Hematopoietic multipotent progenitor cell treated with erythropoietin and hydrocortisone succinate and interleukin-3 and kit ligand, for 8 days (in vitro differentiated cells): Measurements from ENCODE around the gene EYS.

Experiments used
- DNase-seq: peaks from one replicate; pipeline ENCODE4 v3.0.0-alpha.2; 2015

The EYS gene

DNA sequence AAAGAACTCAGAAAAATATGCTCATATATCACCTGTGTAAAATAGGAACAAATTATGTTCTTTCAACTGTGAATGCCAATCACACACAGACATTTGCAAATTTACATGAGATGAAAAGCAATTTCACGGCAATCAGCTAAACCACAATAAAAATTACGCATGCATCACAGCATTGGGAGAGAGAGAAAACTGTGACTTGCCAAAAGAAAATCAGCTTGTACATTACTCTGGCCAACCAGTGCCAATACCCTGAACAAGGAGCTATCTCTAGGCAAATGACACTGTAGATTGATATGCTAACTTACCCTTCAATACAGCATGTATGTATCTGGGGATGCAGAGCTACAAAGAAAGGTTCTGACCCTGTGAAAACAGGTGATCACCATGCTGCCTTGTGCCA is 515.6 kb downstream of the EYS start:
- DNase-seq: no peak

DNA sequence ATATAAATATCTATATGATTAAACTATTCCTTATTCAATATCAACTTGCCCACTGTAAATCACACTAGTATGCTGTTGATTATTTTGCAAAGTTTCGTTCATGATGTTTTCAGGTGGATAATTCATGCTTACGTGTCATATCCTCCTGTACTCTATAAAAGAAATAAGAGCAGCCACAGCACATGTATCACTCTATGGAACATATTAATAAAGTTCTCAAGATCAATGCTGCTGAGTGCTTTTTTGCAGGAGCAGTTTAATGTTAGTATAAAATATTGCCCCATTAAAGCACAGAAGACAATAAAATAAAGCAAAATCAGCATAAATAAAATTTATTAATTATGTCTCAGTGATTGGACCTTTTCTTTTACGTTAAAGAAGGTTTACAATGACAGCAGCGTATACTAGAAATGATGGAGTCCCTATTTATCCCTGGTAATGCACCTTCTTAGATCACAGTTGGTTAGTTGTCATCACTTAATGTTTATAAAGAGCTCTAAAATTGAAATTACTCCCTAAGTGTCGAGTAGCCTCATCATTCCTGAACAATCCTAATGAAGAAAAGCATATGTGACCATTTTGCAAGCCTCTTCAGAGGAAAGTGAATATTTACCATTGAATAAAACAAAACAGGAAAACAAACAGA is 517.7 kb downstream of the EYS start:
- DNase-seq: no peak

DNA sequence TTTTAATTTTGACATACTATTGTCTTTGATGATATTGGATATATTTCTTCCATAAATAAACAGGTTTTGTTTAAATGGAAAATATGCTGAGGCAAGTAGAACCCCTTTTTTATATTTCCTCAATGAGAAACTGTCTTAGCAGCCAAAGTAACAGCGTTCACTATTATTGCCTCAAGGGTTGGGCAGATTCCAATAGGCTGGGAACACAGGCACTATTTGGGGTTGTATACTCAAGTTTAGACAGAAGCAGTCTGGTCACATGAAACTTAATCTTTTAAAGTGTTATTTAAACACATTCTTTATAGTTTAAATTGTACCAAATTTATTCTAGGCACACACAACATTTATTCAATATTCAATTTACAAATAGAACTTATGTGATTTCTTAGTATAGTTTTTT is 520.2 kb downstream of the EYS start:
- DNase-seq: no peak

DNA sequence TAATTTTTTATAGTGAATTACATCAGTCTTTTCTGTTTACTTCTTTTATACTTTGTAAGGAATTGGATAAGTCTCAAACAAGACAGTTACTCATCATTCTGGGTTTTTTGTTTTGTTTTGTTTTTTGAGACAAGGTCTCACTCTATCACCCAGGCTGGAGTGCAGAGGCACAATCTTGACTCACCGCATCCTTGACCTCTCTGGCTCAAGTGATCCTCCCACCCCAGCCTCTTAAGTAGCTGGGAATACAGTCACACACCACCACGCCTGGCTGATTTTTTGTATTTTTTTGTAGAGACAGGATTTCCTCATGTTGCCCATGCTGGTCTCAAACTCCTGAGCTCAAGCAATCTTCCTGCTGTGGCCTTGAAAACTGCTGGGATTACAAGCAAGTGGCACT is 524.3 kb downstream of the EYS start:
- DNase-seq: no peak

DNA sequence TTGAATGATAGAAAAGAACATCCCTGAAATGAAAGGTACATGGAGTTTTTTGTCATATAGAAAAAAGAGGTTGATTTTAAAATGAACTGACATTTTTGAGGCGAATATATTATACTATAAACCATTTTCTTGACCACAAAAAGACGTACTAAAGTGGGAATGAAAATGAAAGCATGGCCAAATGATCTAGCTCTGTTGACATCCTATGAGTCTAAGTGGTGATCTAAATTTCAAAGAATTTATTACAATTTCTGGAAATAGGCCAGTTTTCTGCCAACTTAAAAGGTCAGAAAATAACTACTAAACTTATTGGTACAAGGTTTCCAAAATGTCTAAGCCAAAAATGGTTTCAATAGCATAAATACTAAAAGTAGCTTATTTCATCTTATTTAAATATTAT is 536.8 kb downstream of the EYS start:
- DNase-seq: no peak

DNA sequence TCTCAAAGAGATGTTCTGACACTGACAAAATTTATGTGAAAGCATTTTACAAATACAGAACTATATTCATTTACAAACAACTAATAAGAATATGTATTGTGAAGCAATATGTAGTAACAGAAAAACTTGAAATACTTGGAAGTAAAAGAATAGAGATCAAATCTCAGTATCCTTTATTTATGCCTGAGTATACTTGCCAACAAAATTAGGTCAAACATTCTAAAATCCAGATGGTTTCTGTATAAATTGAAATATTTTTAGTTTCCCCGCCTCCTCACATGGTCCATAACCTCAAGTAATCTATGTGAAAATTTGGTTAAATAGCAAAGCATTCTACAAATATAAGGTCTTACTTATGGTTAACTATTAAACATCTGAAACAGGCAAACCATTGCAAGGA is 545.4 kb downstream of the EYS start:
- DNase-seq: no peak

DNA sequence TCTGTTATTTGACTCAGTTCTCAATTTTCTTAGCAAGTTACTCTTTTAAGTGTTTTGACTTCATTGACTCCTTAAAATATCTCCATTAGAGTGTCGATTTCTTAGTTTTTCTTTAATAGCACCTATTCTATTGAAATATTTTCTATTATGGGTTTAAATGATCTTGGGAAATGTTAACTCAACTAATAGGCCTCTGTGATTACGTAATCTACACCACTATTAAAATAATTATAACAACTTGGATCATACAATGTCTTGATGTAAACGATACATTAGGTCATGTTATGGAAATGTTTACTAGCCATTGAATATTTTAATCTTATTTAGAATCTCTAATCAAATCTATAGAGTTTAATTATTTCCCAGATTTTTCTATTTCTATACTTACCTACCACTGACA is 550.0 kb downstream of the EYS start:
- DNase-seq: no peak

DNA sequence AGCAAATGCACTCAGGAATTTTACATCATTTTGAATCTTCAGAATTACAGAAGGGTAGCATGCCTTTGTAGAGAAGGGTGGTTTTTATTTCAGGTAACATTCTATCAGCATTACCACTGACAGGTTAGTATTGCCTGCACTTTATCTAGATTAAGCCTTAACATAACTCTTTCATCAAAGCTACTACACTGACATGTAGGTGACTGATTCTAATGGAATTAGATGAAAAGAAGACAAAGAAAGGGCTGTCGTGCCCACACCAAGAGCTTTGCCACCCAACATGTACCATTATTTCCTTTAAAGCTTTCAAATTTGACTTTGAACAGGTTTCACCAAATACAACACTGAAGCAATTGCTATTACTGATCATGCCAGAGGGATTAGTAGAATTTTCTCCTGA is 551.9 kb downstream of the EYS start:
- DNase-seq: no peak

DNA sequence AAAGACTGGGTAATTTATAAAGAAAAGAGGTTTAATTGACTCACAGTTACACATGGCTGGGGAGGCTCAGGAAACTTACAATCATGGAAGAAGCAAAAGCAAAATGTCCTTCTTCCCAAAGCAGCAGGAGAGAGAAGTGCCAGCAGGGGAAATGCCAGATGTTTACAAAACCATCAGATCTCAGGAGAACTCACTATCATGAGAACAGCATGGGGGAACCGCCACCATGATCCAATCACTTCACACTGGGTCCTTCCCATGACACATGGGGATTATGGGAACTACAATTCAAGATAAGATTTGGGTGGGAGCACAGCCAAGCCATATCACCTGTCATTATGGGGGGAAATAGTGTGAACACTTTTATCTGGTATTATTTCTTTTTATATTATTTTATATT is 557.2 kb downstream of the EYS start:
- DNase-seq: no peak

DNA sequence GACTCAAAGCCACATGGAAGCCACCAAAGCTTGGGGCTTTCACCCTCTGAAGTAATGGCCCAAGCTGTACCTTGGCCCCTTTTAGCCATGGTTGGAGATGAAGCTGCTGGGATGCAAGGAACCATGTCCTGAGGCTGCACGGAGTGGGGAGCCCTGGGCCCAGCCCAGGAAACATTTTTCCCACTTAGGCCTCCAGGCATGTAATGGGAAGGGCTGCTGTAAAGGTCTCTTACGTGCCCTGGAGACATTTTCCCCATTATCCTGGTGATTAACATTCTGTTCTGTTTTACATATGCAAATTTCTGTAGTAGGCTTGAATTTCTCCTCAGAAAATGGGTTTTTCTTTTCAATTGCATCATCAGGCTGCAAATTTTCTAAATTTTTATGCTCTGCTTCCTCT is 558.2 kb downstream of the EYS start:
- DNase-seq: no peak

DNA sequence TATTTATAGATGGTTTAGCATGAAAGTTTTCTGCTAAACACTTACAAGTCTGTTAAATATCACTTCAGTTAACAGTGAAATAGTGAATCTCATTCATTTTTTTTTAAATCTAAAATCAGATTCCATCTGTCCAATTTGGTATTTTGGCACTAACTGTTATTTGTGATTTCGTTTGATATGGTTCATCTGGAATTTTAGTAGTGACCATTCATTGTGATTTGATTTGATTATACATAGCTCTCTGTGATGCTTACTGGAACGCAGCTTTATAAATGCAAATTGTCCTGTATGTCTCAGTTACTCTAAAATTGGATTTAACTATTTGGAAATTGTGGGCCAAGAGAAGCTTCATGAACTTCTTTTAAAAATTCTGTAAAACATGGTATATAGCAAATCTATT is 571.5 kb downstream of the EYS start:
- no peak for DNase-seq

DNA sequence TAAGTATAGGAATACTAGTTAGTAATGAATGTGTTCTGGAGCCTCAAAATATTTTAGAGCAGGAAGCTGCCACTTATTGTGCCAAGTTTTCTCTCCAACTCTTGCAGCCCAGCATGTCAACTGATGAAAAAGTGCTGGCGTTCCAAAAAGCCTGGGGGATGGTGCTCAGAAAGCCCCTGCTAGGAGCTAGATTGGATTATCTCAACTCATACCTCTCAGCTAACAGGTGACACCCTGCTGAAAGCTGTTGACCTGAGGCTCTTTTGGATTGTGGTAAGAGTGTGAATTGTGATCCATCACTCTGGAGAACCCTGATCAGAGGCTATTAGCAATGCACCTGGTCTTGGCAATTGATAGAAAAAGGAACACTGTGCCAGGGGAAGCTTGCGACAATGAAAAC is 580.4 kb downstream of the EYS start:
- no peak for DNase-seq

DNA sequence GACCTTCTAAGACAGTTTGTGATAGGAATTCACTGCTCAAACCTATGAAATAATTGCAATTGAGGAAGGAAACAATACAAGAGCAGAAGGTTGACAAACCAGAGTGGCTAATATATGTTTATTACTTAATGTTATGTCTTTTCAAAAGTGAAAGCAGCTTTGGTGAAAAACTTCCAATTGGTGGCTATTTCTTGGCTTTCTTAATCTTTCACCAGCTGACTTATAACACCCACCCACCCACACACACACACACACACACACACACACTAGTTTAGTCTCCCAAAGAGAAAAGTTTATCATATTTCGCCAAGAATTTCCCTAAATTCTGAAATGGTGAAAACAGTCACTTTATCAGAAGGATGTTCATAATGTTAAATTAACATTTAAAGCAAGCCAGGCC is 583.5 kb downstream of the EYS start:
- DNase-seq: no peak

DNA sequence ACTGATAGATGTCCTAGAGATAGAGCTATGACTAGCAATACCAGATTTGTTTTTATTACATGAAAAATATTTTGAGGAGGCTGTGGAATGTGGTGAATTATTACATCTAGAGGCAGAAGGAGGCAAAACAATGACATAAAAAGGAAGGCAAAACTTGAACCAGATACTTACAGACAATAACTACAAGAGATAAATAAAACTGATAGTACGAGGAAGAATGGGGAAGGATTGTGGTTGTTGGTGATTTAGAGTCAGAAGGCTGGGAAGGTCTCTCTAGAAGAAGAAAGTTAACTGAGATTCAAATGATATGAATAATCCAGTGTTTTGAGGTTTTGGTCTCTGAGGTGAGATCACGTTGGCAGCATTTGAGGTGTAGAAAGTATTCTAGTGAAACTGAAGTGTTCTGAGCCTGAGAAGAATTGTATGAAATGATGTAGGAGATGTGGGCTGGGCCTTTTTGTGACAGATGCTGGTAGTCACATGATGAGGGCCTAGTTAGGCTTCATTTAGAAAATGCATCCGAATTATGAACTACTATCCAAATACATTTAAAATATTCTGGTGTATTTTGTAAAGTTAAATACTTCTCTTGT is 589.1 kb downstream of the EYS start:
- DNase-seq: no peak

DNA sequence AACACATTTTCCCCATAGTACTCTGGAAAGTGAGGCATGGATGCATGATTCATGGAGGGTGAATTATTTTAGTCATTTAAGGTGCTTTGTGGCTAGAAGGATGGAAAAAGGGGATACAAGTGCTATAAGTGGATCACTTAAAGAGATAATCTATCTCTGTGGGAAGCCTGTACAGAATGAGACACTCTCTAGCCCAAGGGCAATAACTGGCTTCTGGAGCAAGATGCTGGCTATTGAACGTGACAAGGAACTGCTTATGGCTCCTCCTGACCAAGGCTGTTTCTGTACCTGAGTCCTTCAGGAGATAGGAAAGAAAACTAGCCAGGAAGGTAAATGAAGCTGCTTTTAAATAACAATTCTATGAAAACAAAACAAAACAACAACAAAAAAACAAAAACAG is 590.7 kb downstream of the EYS start:
- DNase-seq: no peak

DNA sequence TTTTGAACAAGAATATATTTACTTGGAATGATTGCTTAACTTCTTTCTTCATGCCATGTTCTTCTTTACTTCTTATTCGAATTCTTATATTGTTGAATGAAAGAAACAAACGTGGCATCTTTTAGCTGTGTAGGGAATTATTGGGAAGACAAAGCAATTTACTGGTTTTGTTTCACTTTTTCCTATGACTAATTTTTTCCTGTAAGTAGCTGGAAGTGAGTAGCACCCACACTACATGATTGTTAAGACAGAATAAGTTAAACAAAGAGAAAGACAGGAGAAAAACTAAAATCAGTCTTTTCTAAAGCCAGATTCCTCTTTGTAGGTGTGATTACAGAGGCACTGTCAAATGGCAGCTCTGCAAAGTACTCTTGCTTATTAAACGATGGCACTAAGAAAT is 593.4 kb downstream of the EYS start:
- no peak for DNase-seq

DNA sequence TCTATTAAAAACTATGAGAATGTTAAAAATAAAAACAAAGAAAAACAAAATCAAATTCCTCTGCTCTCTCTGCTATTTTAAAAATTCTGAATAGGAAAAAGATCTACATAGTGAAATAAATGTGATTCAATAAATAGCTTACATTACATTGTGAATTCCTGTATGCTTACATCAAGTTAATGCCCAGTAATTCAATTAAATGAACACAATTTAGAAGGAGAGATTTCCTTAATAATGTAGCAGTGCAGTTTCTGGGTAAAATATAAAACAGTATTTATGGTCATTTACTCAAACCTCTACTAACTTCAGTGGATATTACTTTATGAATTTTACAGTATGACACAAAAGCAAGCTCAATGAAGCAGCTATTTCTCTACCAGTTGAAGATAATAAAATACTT is 594.6 kb downstream of the EYS start:
- no peak for DNase-seq

DNA sequence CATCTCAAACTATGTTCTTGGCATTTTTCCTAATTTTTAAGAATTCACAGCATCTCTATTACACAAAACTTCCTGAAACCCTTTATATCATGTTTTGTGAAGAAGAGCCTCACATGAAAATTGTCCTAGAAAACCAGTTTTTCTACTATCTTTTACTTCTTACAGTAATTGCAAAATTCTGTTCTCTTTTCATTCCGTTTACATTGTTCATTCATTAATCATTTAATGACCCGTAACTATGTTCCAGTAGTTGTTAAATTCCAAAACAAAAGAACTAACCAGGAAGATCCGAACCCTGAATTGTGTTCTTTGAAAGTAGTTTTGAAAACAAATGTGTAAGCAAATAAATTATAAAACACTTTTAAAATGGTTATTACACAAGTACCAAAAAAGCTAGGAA is 597.0 kb downstream of the EYS start:
- DNase-seq: no peak

DNA sequence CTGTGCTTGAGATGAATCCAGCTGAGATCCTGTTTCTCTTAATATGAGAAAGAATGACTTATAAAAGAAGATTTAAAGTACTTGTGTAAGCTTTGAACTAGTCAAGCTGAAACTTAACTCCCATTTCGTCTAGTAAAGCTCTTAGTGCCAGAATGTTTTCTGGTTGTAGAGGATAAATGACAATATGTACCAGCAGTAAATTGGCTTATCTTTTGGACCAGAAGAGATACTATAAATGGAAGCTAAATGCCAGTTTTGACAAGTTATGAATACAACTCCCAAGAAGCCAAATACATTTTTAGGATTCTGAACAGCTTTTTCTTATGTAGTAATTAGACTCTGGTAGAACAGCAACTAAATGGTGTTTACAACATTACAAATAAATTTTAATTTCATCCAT is 608.7 kb downstream of the EYS start:
- DNase-seq: no peak

DNA sequence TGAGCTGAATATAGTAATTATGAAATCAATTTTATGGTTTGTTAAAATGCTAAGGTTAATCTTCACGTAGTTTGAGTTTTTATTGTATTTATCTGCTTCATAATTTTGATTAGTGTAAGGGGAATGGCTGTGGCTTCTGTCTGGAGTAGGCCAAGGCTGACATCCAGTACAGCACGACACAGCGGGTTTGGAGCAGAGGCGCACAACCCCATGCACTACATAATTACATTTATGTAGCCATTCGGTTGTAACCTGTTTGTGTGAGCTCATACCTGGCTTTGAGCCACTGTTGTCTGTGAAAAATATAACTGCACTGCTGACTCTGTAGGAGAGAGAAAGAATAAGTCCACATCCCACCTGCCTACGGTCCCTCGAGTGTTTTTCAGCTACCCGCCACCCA is 615.5 kb downstream of the EYS start:
- no peak for DNase-seq

DNA sequence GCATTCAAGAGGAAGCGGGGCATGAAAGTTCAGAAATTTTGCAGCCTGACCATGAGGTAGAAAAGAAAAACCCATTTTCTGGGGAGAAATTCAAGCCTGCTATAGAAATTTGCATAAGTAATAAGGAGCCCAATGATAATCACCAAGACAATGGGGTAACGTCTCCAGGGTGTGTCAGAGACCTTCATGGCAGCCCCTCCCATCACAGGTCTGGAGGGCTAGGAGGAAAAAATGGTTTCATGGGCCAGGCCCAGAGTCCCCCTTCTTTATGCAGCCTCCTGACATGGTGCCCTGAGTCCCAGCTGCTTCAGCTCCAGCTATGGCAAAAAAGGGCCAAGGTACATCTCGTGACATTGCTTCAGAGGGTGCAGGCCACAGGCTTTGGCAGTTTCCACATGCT is 618.5 kb downstream of the EYS start:
- no peak for DNase-seq

DNA sequence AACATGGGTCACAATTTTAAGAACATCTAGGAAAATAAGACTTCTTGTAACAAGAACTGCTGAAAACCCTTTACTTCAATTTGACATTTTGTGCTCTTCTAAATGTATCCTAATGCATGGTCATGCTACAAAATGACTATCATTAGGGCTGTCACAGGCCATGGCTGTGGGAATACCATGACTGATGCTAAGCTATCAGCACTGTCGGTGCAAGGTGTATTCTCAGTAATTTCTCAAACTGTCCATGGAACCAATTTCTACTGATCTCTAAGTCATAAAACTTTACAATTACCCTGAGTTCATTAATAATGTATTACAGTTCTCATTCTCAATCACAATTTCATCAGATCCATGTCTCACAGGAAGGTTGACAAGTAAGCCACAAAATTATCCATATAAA is 625.3 kb downstream of the EYS start:
- no peak for DNase-seq

DNA sequence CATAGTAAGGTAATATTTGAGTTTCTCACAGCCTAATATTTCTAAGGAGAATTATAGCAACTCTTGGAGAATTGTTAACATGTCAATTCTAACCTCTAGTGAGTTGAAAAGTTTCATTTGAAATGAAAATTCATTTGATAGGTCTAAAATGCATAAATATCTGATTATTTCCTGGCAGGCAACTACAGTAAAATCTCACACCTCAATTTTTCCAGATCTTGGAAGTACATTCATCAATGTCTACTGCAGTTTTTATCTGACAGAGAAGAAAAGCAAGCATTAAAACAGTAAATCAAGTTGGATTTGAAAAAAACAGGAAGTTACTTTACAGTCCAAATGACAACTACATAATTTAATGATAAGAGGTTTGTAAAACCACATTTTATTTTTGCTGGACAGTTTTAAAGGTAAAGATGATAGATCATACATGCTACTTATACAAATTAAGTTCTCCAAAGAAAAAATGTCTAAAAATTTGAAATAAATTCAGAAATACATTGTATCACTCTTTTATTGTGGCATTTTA is 631.3 kb downstream of the EYS start:
- no peak for DNase-seq

DNA sequence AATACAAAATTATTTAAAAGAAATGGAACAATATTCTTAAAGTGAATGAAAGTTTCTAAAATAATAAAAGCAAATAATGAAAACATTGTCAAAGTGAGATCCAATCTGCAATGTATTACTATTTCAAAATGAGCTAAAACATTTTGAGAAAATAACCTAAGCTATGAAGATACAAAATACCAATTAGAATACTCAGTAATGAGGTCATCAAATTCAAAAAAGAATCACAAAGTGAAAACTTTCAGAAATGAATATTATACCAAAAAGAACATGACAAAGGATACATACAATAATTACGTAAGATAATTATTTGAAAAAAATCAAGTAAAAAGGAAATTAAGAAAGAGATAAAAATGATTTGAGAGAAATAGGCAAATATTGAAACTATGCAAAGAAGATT is 634.5 kb downstream of the EYS start:
- no peak for DNase-seq

DNA sequence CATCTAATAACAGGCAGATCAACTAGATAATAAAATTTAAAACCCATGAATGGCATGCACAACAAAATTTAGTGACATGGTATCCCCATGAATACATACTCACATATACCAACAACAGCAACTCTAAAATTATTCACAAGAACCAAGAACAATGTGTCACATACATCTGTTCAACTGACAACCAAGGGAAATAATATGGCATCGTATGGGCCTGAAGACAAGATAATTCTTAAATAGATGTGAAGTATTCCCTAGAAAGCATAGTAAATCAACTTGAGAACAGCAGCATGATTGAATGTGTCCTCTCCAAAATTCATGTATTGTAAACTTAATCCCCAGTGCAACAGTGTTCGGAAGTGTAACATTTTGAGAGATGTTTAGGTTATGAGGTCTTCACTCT is 635.5 kb downstream of the EYS start:
- no peak for DNase-seq
